Measurements from ENCODE around the gene ST6GALNAC1.
"Not testable (repeated sequence)": the region's sequence is repeated elsewhere in the genome, so short reads cannot be mapped to it uniquely, and the experiment has no call there.

ST6GALNAC1 gene

GRCh38 chr17:76640550-76641380 lies 2.8 kb downstream of the ST6GALNAC1 start:
- DNase-seq: no peak

GRCh38 chr17:76638263-76638662 lies 5.3 kb downstream of the ST6GALNAC1 start:
- DNase-seq: no peak

- DNase-seq: not testable (repeated sequence)
These were observed 6.9 kb downstream of the ST6GALNAC1 start for GRCh38 chr17:76636486-76637206.

- no peak for DNase-seq
These were observed 7.7 kb downstream of the ST6GALNAC1 start for GRCh38 chr17:76635659-76636360.

GRCh38 chr17:76635039-76635438 lies 8.5 kb downstream of the ST6GALNAC1 start:
- no peak for DNase-seq

GRCh38 chr17:76633628-76634328 lies 9.8 kb downstream of the ST6GALNAC1 start:
- DNase-seq: no peak

- no peak for DNase-seq
These were observed 11.6 kb downstream of the ST6GALNAC1 start for GRCh38 chr17:76631821-76632565.

- no peak for DNase-seq
These were observed 13.4 kb downstream of the ST6GALNAC1 start for GRCh38 chr17:76630151-76630550.

- DNase-seq: no peak
These were observed 16.0 kb downstream of the ST6GALNAC1 start for GRCh38 chr17:76627510-76627909.

- DNase-seq: no peak
These were observed 17.1 kb downstream of the ST6GALNAC1 start for GRCh38 chr17:76626442-76626841.

GRCh38 chr17:76625496-76625895 lies 18.1 kb downstream of the ST6GALNAC1 start:
- DNase-seq: no peak

GRCh38 chr17:76623271-76624146 lies 20.0 kb downstream of the ST6GALNAC1 start:
- DNase-seq: peak; percentile 34 to 70 (median 58)

GRCh38 chr17:76617838-76618237 lies 25.7 kb downstream of the ST6GALNAC1 start:
- DNase-seq: no peak

GRCh38 chr17:76614912-76615617 lies 28.5 kb downstream of the ST6GALNAC1 start:
- DNase-seq: no peak

GRCh38 chr17:76614064-76614759 lies 29.3 kb downstream of the ST6GALNAC1 start:
- DNase-seq: not testable (repeated sequence)

- DNase-seq: no peak
These were observed 30.3 kb downstream of the ST6GALNAC1 start for GRCh38 chr17:76612977-76613851.

- no peak for DNase-seq
These were observed 31.1 kb downstream of the ST6GALNAC1 start for GRCh38 chr17:76612465-76612864.

GRCh38 chr17:76611758-76612157 lies 31.8 kb downstream of the ST6GALNAC1 start:
- DNase-seq: no peak
